Stimulated activated CD4-positive, alpha-beta T cell treated with anti-CD3 and anti-CD28 coated beads, Interleukin-4, amount 100 ng/mL, for 48 hours (primary cell): ENCODE measurements around the gene MRPL33.

Source experiments
- DNase-seq, 2 donors: peaks; one replicate each; pipeline ENCODE4 v3.0.0-alpha.2; 2020; ENCODE audit warnings: low read depth in 2 of 2

Gene MRPL33

DNA sequence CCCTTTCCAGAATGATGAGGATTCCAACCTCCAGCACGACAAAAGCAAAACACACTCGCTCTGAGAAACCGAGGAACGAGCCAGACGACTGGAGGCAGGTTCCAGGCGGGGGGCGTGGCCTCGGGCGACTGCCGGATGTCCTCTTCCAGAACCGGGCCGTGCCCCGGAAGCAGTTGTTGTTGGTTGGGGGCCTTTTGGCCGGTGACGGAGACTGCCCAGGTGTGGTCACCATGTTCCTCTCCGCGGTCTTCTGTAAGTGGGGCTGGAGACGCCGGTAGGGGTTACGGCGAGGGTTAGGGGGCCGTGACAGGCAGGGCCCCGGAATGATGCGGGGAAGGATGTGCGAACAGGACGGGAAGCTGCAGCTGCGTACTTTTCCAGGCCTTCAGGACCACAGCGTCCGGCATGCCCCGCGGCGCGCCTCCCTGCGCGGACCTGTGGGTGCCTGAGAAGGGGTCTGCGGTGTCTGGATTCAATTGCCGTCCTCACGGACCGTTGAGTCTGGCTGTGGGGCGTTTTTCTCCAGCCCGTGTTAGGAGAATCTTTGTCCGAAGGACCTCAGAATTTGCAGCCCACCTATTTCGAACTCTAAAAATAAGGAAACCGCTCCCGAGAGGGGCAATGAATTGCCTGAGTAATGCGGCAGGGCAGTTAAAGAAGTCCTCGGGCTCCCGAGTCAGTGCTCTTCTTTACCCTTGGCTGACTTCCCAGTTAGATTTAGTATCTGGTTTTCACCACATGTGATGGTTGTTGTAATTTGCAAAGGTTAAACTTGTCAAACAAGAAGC lies at the start of gene MRPL33:
TSS of gene MRPL33 (plus strand) at position 172 of the 788 bp plus-strand sequence. CDS start at position 231, 59 bp downstream.
- peak; percentile 91 to 93 for DNase-seq

DNA sequence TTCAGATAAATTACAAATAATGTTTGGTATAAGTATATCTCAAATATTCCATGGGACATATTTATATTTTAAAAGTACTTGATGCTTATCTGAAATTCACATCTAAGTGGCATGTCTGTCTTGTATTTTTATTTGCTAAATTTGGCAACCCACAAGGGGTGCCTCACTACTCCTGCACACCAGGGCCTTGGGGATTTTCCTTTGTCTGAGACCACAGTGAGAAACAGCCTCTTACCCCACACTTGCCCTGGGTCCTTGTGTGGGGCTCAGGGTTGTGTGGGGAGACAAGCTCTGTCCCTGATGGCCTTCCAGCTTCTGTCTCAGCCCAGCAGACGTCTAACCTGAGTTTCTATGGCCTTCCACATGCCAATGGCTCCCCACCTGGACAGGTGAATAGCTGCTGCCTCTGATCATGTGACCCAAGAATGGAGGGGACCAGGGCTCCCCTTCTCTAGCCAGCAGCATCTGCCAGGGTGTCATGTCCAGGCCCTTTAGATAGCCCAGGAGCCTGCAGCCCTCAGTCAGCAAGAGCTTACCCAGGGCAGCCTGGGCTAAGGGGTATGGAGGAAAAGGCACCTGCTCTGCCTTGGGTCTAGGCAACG lies 49.5 kb upstream of the MRPL33 start:
- no peak for DNase-seq

DNA sequence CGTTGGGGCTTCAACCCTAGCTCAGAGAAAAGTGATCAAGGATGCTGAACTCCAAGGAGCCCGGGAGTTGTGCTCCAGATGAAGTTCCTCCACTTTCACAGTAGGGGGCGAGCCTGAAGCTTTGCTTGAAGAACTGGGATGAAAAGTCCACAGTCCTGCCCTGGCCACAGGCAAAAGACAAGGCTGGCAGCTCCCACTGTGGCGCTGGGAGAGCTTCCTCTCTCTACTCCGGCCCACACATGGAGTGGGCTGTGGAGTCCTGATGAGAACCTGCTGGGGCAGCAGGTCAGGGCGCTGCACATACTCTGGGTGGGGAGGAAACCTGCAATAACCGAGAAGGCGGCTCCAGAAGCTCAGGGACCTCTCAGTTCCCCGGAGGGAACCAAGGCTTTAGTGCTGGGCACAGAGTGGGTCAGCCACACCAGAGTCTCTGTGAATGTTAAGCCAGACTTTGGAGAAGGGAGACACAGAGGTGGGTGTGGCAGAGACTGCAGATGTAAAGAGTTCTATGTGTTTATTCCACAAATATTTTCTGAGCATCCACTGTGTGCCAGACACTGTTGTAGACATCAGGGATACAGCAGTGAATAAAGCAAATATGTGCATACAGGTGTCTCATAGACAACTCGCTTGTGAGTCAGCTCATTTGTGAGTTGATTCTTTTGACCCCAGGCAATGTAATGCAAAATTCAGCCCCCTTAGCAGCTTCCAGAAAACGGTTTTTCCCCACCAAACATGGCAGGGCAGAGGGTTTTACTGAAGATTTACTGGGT lies 48.0 kb upstream of the MRPL33 start:
- no peak for DNase-seq

DNA sequence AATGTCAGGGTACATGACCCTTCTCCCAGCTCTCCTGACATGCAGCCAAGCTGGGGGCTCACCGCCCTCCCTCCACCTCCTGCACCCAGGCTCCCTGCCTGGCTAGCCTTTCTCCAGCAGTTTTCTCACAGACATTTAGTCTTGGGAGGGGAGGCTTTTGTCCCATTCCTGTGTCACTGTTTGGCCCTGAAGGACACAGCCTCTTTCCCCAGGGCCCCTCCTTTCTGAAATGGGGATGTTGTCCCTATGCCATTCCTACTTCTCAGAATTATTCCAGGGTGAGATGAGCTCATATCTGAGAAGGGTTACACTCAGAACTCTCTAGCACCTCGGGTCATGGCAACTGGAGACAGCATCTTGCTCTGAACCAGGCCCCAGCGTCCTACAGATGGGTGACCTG lies 47.3 kb upstream of the MRPL33 start:
- DNase-seq: no peak

DNA sequence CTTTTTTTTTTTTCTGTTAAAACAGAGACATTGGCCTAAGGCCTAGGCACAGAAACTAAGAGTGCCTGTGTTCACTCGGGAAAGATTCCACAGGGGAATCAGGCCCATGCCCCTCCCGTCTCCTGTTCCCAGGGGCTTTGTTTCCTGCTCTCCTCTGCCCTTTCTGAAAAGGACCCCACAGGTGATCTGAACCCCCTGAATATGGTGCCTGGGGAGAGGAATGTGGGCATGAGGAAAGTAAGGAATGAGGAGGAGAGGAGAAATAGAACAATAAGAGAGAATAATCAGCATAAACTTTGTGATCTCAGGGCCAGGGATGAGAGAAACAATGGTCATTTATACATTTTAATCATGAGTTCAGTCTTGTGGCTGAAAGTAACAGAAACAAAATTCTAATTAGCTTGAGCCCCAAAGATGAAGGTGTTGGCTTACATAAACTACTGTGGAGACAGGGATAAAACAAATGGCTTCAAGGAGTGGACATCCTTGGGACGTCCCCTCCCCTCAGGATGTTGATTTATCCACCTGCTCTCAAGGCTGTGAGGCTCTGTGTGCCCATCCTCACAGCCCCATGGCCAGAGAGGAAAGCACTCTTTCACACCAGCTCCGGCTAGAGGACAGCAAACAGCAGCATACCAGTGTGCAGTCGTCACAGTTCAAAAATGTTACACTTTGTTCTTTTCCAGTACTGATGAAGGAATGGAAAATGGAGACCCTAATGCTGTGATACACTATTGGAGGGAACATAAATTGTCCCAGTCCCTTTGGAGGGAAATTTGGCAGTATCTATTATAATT lies 46.4 kb upstream of the MRPL33 start:
- no peak for DNase-seq

DNA sequence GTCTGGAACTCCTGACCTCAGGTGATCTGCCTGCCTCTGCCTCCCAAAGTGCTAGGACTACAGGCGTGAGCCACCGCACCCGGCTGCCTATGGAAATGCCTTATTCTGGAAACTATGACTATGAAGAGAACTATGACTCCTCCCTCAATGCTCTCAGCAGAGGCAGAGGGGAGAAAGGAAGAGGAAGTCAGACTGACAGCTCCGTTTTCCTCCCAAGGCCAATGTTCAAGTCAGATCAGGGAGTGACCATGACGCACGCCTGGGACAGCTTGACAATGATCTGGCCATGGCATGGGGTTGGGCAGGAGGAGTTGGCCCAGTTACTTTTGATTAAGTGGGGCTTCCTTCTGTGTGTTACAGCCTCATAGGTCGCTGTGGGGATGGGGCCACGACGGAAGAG lies 44.3 kb upstream of the MRPL33 start:
- DNase-seq: no peak

DNA sequence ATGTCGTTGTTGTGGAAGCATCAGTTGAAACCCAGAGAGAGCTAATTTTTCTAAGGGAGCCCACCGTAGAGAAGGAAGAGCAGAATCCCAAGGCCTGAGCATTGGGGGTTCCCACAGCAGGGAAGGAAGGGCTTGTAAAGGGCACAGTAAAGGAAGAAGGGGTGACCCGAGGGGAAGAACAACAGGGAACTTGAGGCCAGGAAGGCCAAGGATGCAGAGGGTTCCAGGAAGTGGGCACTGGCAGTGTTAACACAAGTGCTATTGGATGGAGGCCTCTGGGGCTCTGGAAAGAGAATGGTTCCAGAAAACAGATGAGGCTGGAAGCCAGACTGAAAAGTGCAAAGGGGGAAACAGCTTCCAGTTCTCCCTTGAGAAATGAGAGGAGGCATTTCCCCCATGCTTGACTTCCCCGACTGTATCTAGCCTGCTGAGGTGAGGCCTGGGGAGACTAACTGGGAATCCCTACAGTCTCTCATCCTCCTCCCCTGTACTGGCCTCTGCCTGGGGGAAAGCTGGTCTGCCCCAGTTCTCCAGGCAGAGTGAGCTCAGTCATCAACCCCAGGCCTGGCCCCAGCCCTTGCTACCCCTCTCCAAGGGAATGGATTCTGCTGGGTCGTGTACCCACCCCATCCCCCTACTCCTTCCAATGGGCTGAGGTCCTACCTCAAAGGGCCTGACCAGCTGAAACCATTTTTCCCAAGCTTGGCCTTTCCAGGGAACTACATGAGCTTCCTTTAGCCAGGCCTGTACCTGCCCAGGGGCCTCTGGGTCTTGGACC lies 43.2 kb upstream of the MRPL33 start:
- DNase-seq: no peak

DNA sequence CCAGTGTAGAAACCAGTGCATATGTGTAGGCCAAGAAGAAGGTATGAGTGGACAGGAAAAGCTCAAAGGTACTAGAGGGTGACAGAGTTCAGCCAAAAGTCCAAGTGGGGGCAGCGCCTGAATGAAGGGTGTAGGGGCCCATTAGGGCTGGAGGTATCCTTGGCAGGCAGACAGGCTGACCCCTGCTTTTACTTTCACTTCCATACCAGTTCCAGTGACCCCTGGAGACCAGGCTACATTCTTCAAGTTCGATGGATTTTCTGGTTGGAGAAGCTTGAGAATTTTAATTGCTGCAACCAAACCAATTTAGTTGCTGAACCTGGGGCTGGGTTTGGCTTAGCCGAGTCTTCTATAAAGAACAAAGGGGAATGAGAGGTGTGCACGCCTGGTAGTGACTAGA lies 42.3 kb upstream of the MRPL33 start:
- no peak for DNase-seq

DNA sequence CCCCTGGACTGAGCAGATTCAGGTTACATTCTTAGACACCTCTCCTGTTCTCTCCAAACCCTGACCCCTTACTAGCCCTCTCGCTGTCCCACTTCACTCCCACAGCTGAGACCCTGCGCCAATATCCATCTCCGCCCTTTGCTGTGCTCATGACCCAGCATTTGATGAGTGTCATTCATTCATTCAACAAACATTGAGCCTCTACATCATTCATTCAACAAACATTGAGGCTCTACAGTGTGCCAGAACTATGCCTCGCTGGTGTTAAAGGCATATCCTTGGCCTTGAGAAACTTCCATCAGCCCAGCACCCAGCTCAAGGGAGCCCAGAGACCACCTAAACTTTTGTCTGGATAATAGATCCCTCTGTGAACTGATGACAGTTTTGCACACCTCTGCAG lies 41.9 kb upstream of the MRPL33 start:
- no peak for DNase-seq

DNA sequence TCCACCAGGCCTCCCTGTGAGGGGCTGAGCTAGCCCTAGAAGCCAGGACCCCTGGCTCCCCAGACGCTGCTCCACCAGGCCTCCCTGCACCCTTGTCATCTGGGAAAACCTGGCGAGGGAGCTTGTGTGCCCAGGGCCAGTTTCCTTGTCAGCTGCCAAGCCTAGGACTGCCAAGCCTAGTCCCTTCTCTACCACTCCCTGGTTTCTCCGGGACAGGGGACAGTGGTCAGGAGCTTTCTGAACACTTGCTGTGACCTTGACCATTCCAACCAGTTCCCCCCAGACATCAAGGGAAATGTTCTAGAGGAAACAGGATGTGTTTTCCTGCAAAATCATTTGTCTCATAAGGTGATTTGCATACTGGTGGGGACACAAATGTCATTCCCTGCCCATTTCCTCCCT lies 41.3 kb upstream of the MRPL33 start:
- DNase-seq: no peak

DNA sequence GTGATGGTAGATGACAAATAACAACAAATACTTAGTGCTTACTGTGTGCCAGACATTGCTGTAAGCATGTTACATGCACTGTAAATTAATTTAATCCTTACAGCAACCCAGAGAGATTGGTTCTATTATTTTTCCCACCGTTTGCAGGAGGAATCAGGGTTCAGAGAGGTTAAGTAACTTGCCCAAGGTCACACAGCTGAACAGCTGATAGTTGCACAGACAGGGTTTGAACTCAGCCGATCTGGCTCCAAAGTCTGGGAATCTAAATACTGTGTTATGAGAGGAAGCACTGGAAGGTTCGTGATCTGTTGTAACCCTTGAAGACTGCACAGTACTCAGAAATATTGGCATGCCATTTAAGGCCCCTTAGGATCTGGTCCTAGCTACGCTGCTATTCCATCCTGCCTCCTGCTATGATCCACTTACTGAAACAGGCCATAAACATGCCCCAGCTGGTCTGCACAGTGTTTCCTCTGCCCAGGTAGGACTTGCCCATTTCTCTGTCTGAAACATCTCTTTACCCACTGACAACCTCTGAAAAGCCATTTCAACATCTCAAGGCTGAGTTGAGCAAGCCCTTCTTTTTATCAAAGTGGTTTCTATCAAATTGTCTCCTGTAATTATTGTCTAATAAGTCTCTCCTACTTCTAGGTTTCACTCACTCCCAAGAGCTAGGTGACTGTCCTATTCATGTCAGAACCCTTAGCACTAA lies 40.4 kb upstream of the MRPL33 start:
- no peak for DNase-seq

DNA sequence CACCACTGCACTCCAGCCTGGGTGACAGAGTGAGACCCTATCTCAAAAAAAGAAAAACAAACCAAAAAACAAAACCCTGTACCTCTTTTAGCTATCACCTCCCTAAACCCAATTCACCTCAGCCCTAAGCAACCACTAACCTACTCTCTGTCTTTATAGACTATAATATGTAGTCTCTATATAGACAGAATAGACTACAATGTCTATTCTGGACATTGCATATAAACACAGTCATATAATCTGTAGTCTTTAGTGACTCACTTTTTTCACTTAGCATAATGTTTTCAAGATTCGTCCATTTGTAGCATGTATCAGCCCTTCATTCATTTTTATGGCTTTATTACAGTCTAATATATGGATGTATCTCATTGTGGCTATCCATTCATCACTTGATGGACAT lies 37.2 kb upstream of the MRPL33 start:
- no peak for DNase-seq

DNA sequence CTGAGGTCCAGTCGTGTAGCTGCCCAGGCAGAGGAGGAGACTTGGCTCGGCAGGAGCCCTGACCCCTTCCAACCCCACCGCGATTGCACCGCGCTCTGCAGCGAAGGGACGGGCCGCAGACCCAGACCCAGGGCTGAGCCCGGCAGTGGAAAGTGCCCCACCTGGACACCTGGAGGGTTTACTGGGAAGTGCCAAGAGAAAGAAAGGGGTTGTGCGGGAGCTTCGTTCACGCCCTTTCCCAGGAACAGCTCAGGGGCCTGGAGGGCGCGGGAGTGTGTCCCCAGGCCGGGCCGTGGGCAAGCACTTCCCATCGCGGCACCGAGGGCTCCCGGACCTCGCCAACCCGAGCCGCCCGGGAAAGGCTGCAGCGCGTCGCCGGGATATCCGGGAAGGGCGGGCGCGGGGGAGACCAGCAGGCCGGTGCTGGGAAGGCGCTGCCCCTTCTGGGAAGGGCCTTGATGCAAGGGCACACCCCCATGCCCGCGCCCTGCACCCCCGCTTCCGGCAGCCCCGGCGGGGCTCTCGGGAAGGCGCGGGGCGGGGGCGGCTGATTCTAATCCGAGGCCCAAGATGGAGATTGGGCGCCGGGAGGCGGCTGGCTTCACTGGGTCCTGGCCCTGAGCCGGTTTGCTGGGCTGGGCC lies 36.1 kb upstream of the MRPL33 start:
- DNase-seq: peak; percentile 62 to 65

DNA sequence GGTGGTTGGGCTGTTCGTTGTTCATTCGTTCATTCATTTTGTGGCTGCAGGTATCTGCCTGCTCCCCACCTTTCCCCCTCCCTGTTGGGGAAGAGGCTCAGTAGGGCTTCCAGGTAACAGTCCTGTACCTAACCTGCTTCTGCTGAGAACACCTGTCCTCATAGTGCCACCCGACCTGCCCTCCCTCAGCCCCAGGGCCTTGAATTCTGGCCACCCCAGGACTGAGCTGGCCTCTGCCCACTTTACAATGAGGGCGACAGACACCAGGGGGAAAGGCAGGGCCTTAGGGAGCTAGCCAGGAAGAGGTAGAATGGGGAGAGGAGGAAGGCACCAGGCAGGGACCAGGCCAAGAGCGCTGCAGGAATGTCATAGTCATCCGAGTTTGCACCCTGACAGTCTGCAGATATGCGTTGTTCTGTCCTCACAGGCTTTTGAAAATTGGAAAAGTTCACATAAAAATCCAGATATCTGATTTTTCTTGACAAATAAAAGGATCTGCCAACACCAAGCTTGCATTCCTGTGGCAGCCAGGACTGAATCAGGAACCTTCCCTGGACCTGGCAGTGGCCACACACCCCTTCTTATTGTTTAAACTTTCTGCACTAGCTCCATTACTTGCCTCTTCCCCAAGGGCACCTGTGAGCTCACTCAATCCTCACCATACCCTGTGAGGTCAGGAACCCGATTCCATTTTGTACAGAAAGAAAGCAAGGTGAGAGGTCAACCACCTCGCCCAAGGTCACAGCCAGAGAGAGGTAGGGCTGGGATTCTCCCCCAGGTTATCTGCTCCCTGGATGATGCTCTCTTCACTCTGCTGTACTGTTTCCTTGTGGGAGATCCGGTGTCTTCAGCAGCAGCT lies 35.3 kb upstream of the MRPL33 start:
- no peak for DNase-seq

DNA sequence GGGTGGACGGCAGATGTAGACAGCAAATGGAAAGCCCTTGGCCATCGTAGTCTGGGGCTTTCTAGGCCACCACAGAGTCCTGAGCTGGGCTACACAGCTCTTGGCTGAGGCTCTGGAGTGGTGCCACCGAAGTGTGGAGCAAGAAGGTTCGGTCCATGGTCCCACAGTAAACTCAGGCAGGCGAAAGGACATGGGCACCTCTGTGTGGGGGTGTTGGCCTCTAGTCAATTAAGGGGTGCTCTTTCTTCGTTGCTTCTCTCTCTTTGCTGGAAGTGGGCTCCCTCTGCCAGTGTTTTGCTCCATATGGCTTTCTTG lies 34.7 kb upstream of the MRPL33 start:
- no peak for DNase-seq

DNA sequence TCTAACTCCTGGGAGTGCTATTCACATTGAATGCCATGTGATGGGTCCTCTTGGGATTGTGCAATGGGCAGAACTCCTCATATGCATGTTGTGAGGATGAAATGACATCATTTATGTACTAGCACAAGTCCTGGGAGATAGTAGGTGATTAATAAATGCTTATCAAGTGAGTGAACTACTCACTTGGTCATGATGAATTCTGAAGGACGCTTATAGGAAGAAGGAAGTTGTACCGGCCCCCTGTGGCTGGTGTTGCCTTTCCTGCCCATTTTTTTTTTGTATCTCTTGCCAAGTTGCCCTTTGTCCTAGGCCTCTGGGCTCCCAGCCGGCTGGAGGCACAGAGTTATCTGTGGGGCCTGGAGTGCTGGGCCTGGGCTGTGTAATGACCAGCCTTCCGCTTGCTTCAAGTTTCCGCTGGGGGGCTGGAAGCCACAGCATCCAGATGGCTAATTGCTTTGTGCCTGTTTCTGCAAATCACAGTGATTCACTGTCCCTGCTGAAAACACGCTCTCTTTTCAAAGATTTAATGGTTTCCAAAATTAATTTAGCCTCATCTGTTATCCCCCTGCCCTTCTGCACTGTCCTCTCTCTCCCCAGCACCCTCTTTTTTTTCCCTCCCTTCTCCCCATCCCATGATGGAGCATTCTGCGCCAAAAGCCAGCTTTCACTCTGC lies 33.7 kb upstream of the MRPL33 start:
- DNase-seq: no peak

DNA sequence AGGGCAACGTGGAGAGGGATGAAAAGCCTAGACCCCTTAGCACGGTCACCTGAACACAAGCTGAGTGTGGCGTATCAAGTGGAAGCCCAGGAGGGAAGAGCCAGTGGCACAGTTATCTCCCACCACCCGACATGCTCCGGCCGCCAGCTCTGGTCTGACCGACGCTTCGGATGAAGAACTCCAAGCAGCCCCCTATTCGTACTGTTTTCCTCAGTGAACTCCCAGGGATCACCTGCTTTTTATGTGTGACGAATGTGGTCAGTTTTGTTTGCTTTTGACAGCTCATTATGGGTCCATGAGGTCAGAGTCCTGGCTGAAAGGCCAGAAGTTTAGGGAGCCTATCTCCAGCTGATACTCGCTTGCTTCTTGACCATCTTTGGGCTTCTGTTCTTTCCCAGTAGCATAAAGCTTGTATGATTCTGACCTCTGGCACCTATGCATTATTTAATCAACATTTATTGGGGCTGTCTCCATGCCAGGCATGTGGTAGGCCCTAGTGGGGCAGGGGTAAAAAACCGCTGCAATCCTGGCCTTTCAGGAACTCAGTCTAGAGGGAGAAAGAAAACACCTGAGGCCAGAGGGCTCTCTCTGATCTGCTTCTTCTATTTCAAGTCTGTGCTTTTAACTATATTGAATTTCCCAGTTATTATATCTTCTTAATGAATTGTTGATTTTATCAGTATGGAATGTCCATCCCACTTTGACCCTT lies 33.0 kb upstream of the MRPL33 start:
- DNase-seq: no peak

DNA sequence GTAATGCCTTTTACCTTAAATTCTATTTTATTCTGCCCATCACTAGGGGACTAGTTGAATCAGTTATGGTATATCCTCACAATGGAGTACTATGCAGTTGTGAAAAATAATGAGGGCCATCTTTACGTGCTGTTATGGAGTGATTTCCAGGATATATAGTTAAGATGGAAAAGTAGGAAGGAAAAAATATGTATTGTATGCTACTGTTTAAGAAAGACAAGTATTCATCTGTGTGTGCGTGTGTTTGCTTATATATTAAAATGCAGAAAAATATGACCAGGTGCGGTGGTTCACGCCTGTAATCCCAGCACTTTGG lies 32.5 kb upstream of the MRPL33 start:
- DNase-seq: no peak
